ENCODE results near the gene GALNT2.

GALNT2 gene

DNA sequence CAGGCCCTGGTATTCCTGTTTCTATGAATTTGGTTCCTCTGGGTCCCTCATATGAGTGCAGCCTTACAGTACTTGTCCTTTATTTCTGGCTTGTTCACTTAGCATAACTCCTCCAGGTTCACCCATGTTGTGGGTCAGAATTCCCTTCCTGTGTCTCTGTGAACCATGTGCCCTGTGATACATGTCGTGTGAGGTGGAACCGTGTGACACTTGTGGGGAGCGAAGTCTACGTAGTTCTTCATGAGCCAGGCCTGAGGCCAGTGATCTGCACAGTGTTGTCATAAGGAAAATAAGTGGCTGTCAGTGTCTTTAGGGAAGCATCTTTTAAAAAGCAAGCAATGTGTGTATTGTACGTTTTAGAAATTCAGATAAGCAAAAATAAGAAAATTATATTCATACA lies 122.8 kb downstream of the GALNT2 start:
- no peak overlapping the region for H3K9ac ChIP-seq (ENCODE audit: low read length)
- H3K4me3 ChIP-seq (ENCODE audit: low read depth in 1 of 2, low read length in 2 of 2): no peak overlapping the region
- H3K36me3 ChIP-seq (ENCODE audit: insufficient read depth, low read length): no peaks in the 10 kb centered on the region
- H3K9me3 ChIP-seq (ENCODE audit: low read length): no peaks in the 10 kb centered on the region
- peaks cover 36% of the 10 kb centered on the region for H3K4me1 ChIP-seq (ENCODE audit: insufficient read depth, low read length)
- H3K27ac ChIP-seq (ENCODE audit: low read depth, low read length): no peak overlapping the region
- H3K27me3 ChIP-seq (ENCODE audit: control insufficient read depth in 1 of 2, insufficient read depth in 2 of 2, low read length in 2 of 2): no peaks in the 10 kb centered on the region

DNA sequence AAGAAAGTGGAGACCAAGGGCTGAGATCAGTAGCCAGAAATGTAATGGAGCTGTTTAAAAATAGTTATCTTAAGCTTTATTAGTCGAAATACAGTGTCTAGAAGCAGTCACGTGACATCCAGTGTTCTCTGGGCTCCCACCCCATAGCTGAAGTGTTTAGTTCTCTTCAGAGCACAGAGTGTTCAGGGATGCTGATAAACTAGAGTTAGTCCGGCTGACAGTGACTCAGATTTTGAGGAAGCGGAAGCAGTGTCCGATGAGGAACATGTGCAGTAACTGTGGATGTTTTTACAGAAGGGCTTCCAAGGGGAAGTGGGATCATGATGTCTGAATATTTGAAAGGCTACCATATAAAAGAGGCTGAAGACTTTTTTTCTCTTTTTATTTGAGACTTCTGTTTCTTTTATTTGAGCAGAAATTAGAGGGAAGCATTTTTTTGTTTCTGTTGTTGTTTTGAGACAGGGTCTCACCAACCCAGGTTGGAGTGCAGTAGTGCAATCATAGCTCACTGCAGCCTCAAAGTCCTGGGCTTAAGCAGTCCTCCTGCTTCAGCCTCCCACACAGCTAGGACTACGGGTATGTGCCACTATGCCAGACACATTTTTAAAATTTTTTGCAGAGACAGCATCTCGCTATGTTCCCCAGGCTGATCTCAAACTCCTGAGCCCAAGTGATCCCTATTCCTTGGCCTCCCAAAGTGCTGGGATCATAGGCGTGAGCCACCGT lies 124.2 kb downstream of the GALNT2 start:
- Histone ChIP-seq H3K4me3 (ENCODE audit: low read depth in 1 of 2, low read length in 2 of 2) (no peak overlapping the region), H3K27ac (ENCODE audit: low read depth, low read length) (no peak overlapping the region)

DNA sequence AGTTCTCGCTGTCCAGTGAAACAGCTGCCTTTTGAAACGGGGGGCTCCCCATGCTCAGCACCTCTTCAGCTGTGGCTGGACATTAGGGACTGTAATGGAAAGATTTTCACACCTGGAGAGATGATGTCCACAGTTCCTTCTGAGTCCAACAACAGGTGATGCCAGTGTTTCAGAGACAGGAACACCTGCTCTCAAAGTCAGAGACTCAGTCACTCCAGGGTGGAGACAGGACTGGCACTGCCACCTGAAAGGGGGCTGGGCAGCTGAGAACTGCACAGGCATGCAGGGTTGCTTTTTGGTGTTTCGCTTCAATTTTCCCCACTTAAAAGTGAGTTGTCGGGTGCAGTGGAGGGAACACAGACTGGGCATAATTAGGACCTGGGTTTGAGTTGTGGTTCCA lies 124.8 kb downstream of the GALNT2 start:
- peaks cover 18% of the 10 kb centered on the region for H3K4me1 ChIP-seq (ENCODE audit: insufficient read depth, low read length)
- no peak overlapping the region for H3K9ac ChIP-seq (ENCODE audit: low read length)
- no peak overlapping the region for H3K4me3 ChIP-seq (ENCODE audit: low read depth in 1 of 2, low read length in 2 of 2)
- H3K27ac ChIP-seq (ENCODE audit: low read depth, low read length): no peak overlapping the region
- no peaks in the 10 kb centered on the region for H3K36me3 ChIP-seq (ENCODE audit: insufficient read depth, low read length)
- no peaks in the 10 kb centered on the region for H3K27me3 ChIP-seq (ENCODE audit: control insufficient read depth in 1 of 2, insufficient read depth in 2 of 2, low read length in 2 of 2)
- no peaks in the 10 kb centered on the region for H3K9me3 ChIP-seq (ENCODE audit: low read length)

More for the DNA sequence above, 124.2 kb downstream of the GALNT2 start:
- no peaks in the 10 kb centered on the region for H3K27me3 ChIP-seq (ENCODE audit: control insufficient read depth in 1 of 2, insufficient read depth in 2 of 2, low read length in 2 of 2)
- H3K36me3 ChIP-seq (ENCODE audit: insufficient read depth, low read length): no peaks in the 10 kb centered on the region
- H3K4me1 ChIP-seq (ENCODE audit: insufficient read depth, low read length): peaks cover 22% of the 10 kb centered on the region
- no peaks in the 10 kb centered on the region for H3K9me3 ChIP-seq (ENCODE audit: low read length)
- H3K9ac ChIP-seq (ENCODE audit: low read length): no peak overlapping the region

DNA sequence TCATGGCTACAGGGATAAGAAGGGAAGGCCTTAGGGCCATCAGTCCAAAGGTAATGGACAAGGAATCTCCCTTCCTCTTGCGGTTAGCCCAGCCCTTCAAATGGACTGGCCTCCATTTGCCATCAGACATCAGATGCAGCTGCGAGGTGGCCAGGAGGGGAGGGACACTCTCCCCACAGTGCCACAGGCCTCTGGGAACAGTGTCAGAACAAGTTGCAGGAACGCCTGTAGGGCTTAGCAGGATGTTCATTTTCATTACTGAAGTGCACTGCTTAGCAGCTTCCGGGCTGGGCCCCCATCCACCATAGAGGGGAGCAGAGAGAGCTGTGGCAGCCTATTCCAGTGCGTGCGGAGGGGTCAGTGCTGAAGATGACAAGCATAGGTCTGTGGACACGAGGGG lies 127.5 kb downstream of the GALNT2 start:
- H3K4me3 ChIP-seq (ENCODE audit: low read depth in 1 of 2, low read length in 2 of 2): no peak overlapping the region
- H3K27me3 ChIP-seq (ENCODE audit: control insufficient read depth in 1 of 2, insufficient read depth in 2 of 2, low read length in 2 of 2): no peaks in the 10 kb centered on the region
- H3K36me3 ChIP-seq (ENCODE audit: insufficient read depth, low read length): no peaks in the 10 kb centered on the region
- no peak overlapping the region for H3K27ac ChIP-seq (ENCODE audit: low read depth, low read length)
- H3K4me1 ChIP-seq (ENCODE audit: insufficient read depth, low read length): peaks cover 18% of the 10 kb centered on the region
- H3K9me3 ChIP-seq (ENCODE audit: low read length): no peaks in the 10 kb centered on the region
- H3K9ac ChIP-seq (ENCODE audit: low read length): no peak overlapping the region

DNA sequence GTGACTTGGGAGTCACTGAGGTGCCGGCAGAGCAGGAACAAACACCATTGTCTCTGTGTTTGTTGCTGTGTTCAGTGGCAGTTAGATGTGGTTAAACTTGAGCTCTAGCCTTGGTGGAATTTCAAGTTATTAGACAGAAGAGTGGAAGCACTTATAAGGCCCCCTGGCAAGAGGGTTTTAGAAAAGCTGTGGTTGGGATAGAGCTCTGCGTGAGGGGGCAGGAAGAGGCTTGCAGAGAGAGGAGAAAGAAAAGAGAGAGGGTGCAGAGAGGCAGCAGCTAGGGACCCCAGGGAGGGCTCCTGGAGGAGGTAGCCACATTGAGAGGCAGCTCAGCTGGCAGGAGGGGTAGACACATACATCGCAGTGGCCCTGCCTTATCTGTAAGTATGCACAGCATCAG lies 128.2 kb downstream of the GALNT2 start:
- peaks cover 18% of the 10 kb centered on the region for H3K4me1 ChIP-seq (ENCODE audit: insufficient read depth, low read length)
- H3K27me3 ChIP-seq (ENCODE audit: control insufficient read depth in 1 of 2, insufficient read depth in 2 of 2, low read length in 2 of 2): no peaks in the 10 kb centered on the region
- no peak overlapping the region for H3K9ac ChIP-seq (ENCODE audit: low read length)
- H3K27ac ChIP-seq (ENCODE audit: low read depth, low read length): no peak overlapping the region
- no peaks in the 10 kb centered on the region for H3K9me3 ChIP-seq (ENCODE audit: low read length)
- no peaks in the 10 kb centered on the region for H3K36me3 ChIP-seq (ENCODE audit: insufficient read depth, low read length)
- no peak overlapping the region for H3K4me3 ChIP-seq (ENCODE audit: low read depth in 1 of 2, low read length in 2 of 2)

DNA sequence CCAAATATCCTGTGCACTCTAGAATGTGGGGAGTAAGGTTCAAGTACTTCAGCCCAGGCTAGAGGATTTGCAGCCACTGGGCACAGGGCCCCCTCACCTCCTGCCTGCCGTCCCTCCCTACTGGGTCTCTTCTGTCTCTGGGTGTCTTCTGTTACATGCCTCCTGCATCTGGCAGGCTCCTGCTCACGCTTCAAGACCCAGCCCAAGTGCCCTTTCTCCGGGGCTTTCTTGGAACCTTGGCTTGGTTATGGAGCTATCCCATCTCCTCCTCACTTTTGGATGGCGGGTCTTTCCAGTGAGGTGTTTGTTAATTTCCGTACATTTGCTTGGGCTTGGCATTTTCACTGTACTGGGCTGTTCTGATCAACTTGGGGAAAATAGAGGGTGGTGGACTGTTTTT lies 129.0 kb downstream of the GALNT2 start:
- Histone ChIP-seq H3K27me3 (ENCODE audit: control insufficient read depth in 1 of 2, insufficient read depth in 2 of 2, low read length in 2 of 2) (no peaks in the 10 kb centered on the region), H3K4me3 (ENCODE audit: low read depth in 1 of 2, low read length in 2 of 2) (no peak overlapping the region)

DNA sequence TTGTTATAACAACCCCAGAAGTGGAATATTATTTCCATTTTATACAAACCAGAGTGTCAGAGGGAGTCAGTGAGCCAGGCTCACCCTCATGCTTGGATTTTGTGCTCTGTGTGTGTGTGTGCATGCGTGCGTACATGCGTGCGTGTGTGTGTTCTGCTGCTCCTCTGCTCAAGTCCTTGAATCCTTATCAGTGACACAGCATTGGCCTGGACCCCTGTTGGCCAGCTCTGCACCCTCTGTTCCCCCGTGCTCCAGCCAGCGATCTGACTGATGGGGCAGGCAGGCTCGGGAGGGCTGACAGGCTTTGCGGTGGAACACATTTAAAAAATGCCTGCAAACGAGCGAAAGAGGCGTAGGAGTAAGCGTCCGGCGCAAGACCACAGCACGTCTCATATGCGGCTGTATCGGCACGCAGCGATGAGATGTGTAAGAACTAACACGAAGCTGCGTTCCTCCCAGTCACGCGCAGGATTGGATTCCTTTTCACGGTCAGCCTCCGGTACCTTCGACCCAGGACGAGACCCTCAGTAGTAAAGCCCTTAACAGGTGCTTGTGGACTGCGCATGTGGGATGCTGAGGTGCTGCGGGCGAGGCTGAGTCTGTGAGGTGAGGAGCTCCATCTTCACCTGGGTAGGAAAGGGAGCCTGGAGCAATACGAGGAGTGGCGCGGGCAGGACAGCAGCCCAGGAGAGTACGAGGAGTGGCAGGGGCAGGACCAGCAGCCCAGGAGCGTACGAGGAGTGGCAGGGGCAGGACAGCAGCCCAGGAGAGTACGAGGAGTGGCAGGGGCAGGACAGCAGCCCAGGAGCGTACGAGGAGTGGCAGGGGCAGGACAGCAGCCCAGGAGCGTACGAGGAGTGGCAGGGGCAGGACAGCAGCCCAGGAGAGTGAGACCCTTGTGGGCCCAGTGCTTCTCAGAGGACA lies 130.9 kb downstream of the GALNT2 start:
- no peak overlapping the region for H3K4me3 ChIP-seq (ENCODE audit: low read depth in 1 of 2, low read length in 2 of 2)
- H3K27ac ChIP-seq (ENCODE audit: low read depth, low read length): no peak overlapping the region

More for the DNA sequence above, 129.0 kb downstream of the GALNT2 start:
- Histone ChIP-seq H3K9ac (ENCODE audit: low read length) (no peak overlapping the region), H3K27ac (ENCODE audit: low read depth, low read length) (no peak overlapping the region), H3K36me3 (ENCODE audit: insufficient read depth, low read length) (no peaks in the 10 kb centered on the region), H3K9me3 (ENCODE audit: low read length) (no peaks in the 10 kb centered on the region), H3K4me1 (ENCODE audit: insufficient read depth, low read length) (peaks cover 11% of the 10 kb centered on the region)

DNA sequence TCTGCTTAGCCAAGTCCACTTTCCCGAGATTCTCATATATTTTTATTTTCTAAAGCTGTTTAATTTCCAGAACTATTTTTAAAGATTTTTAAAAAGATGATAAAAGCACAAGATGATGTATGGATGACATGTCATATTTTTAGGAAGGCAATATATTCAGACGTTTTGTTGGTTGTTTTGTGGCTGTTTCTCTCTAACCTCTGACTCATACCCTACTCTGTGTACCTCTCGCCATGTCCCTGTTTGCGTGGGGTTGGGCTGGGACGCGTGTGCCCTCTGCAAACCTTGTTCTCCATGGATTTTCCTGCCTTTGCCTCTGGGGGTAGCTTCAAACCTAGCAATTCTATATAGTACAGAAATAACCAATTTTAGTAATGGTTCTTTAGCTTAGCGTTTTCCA lies 132.0 kb downstream of the GALNT2 start:
- Histone ChIP-seq H3K27ac (ENCODE audit: low read depth, low read length) (no peak overlapping the region), H3K36me3 (ENCODE audit: insufficient read depth, low read length) (no peaks in the 10 kb centered on the region), H3K27me3 (ENCODE audit: control insufficient read depth in 1 of 2, insufficient read depth in 2 of 2, low read length in 2 of 2) (no peaks in the 10 kb centered on the region), H3K9me3 (ENCODE audit: low read length) (no peaks in the 10 kb centered on the region), H3K4me1 (ENCODE audit: insufficient read depth, low read length) (no peaks in the 10 kb centered on the region), H3K9ac (ENCODE audit: low read length) (no peak overlapping the region), H3K4me3 (ENCODE audit: low read depth in 1 of 2, low read length in 2 of 2) (no peak overlapping the region)

More for the DNA sequence above, 130.9 kb downstream of the GALNT2 start:
- Histone ChIP-seq H3K27me3 (ENCODE audit: control insufficient read depth in 1 of 2, insufficient read depth in 2 of 2, low read length in 2 of 2) (no peaks in the 10 kb centered on the region), H3K36me3 (ENCODE audit: insufficient read depth, low read length) (no peaks in the 10 kb centered on the region), H3K9me3 (ENCODE audit: low read length) (no peaks in the 10 kb centered on the region), H3K4me1 (ENCODE audit: insufficient read depth, low read length) (peaks cover 4% of the 10 kb centered on the region), H3K9ac (ENCODE audit: low read length) (no peak overlapping the region)

DNA sequence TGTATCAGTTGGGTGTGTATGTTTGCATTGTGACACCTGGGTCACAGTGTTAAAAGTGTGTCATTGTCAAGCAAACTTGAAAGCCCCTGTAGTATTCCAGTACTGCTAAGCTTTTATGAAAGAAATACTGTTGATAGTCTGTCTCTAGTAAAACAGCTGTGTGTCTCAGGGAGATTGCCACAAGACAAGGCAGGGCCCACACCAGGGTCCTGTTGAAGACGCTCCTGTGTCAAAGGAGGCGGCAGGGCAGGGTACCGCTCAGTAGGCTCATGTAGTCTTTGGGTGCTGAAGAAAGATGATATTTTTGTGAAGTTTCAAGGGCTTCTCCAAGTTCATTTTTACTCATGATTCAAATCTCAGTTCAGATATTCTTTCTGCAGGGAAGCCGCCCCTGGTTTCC lies 132.5 kb downstream of the GALNT2 start:
- no peaks in the 10 kb centered on the region for H3K4me1 ChIP-seq (ENCODE audit: insufficient read depth, low read length)
- no peak overlapping the region for H3K27ac ChIP-seq (ENCODE audit: low read depth, low read length)
- no peaks in the 10 kb centered on the region for H3K9me3 ChIP-seq (ENCODE audit: low read length)
- H3K4me3 ChIP-seq (ENCODE audit: low read depth in 1 of 2, low read length in 2 of 2): no peak overlapping the region
- H3K36me3 ChIP-seq (ENCODE audit: insufficient read depth, low read length): peaks cover 5% of the 10 kb centered on the region
- H3K9ac ChIP-seq (ENCODE audit: low read length): no peak overlapping the region
- no peaks in the 10 kb centered on the region for H3K27me3 ChIP-seq (ENCODE audit: control insufficient read depth in 1 of 2, insufficient read depth in 2 of 2, low read length in 2 of 2)

DNA sequence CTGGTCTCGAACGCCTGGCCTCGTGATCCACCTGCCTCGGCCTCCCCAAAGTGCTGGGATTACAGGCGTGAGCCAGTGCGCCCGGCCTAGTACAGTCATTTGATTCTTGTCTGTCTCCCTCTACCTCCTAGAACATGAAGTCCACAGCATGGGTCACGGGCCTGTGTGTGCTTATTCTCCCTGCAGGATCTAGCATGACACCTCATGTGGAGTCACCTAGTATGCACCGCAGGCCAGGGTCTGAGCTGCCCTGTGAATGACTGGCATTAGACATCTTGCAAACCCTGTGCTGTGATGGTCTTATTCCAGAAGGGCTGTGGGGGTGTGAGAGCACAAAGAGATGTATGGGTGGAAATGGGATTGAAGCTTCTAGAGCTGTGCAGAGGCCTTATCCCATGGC lies 133.2 kb downstream of the GALNT2 start:
- Histone ChIP-seq H3K27ac (ENCODE audit: low read depth, low read length) (no peak overlapping the region), H3K4me3 (ENCODE audit: low read depth in 1 of 2, low read length in 2 of 2) (no peak overlapping the region), H3K9ac (ENCODE audit: low read length) (no peak overlapping the region), H3K27me3 (ENCODE audit: control insufficient read depth in 1 of 2, insufficient read depth in 2 of 2, low read length in 2 of 2) (no peaks in the 10 kb centered on the region), H3K36me3 (ENCODE audit: insufficient read depth, low read length) (peaks cover 12% of the 10 kb centered on the region), H3K4me1 (ENCODE audit: insufficient read depth, low read length) (no peaks in the 10 kb centered on the region), H3K9me3 (ENCODE audit: low read length) (no peaks in the 10 kb centered on the region)

DNA sequence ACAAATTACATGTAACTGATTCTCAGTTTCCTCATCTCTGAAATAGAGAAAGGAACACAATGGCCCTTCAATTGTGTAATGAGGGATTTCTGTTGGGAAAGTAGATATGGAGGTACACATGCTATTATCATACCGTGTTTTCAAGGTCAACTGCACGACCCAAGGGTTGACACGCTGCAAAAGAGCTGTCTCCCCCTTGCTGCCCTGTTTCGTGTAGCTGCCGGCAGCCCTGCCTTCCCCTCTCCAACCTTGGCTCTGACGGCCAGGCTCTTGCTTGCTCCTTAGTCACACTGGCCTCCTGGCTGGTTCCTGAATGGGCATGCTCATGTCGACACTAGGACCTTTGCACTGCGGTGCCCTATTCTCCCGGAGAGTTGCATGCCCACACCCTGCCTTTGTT lies 134.4 kb downstream of the GALNT2 start:
- no peak overlapping the region for H3K9ac ChIP-seq (ENCODE audit: low read length)
- no peak overlapping the region for H3K4me3 ChIP-seq (ENCODE audit: low read depth in 1 of 2, low read length in 2 of 2)
- H3K27ac ChIP-seq (ENCODE audit: low read depth, low read length): no peak overlapping the region
- H3K36me3 ChIP-seq (ENCODE audit: insufficient read depth, low read length): peaks cover 15% of the 10 kb centered on the region
- no peaks in the 10 kb centered on the region for H3K9me3 ChIP-seq (ENCODE audit: low read length)
- no peaks in the 10 kb centered on the region for H3K27me3 ChIP-seq (ENCODE audit: control insufficient read depth in 1 of 2, insufficient read depth in 2 of 2, low read length in 2 of 2)
- no peaks in the 10 kb centered on the region for H3K4me1 ChIP-seq (ENCODE audit: insufficient read depth, low read length)
